Measurements from ENCODE around the gene PTH2R.

GRCh38 chr2:208358758-208359631 is 47.6 kb upstream of the PTH2R start:
- TF ChIP-seq CTCF (IDR thresholded peaks at IDR 0.05; ENCODE audit: low read depth, low read length, poor library complexity, severe bottlenecking) (no peak), EZH2phosphoT487 (IDR thresholded peaks at IDR 0.05; ENCODE audit: borderline replicate concordance, low read length) (no peak)

All from DOHH2 (cell line).